ENCODE data around the gene RNF213.

GRCh38 chr17:80213643-80213975 is 47.0 kb upstream of the RNF213 start:
- no peak for TF ChIP-seq JUND (IDR thresholded peaks at IDR 0.05)
- no peak for TF ChIP-seq POLR2AphosphoS5 (IDR thresholded peaks at IDR 0.05; ENCODE audit: low read depth, low read length)
- no peak for TF ChIP-seq CTCF (IDR thresholded peaks at IDR 0.05)
- TF ChIP-seq USF2 (IDR thresholded peaks at IDR 0.05; ENCODE audit: borderline replicate concordance, low read depth, low read length), result no peak
- TF ChIP-seq EZH2phosphoT487 (IDR thresholded peaks at IDR 0.05; ENCODE audit: borderline replicate concordance, low read depth), result no peak
- no peak for TF ChIP-seq FOSL2 (IDR thresholded peaks at IDR 0.05; ENCODE audit: borderline replicate concordance, low read depth)

All from SK-N-SH (cell line).